PC-9 (cell line): Measurements from ENCODE around the gene L3MBTL3.

Experiments
- EZH2 ChIP-seq: fragments of 200-600 bp; sonication (generic); IDR thresholded peaks from 2 replicates; pipeline ENCODE4 v1.8.0; 2017; ENCODE audit warnings: antibody characterized with exemption, low read depth
- TF ChIP-seq, protein P1 (sequence below): fragments of 200-600 bp; sonication (generic); conservative IDR thresholded peaks from 2 replicates; pipeline ENCODE4 v1.6.1; 2017; ENCODE audit warnings: mixed run types, antibody characterized with exemption, mild to moderate bottlenecking, moderate library complexity

- TF ChIP-seq, protein P1, sequence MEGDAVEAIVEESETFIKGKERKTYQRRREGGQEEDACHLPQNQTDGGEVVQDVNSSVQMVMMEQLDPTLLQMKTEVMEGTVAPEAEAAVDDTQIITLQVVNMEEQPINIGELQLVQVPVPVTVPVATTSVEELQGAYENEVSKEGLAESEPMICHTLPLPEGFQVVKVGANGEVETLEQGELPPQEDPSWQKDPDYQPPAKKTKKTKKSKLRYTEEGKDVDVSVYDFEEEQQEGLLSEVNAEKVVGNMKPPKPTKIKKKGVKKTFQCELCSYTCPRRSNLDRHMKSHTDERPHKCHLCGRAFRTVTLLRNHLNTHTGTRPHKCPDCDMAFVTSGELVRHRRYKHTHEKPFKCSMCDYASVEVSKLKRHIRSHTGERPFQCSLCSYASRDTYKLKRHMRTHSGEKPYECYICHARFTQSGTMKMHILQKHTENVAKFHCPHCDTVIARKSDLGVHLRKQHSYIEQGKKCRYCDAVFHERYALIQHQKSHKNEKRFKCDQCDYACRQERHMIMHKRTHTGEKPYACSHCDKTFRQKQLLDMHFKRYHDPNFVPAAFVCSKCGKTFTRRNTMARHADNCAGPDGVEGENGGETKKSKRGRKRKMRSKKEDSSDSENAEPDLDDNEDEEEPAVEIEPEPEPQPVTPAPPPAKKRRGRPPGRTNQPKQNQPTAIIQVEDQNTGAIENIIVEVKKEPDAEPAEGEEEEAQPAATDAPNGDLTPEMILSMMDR, result no peak
- no peak for TF ChIP-seq EZH2
Observed at GRCh38 chr6:130065609-130066156, 47.3 kb downstream of the L3MBTL3 start.
